Anterior cingulate cortex (tissue), 58 donors: ENCODE measurements around the gene BTF3L4.
"Not testable (repeated sequence)": the region's sequence is repeated elsewhere in the genome, so short reads cannot be mapped to it uniquely, and the experiment has no call there.

Source experiments
- DNase-seq, 58 donors: peaks; one replicate each; lab custom pipeline; 2025; lab: John Stamatoyannopoulos, UW

Gene BTF3L4

GRCh38 chr1:52055066-52055865 lies 829 bp upstream of the BTF3L4 start, which contains the start of gene TXNDC12:
Gene TXNDC12, minus strand, starts transcription at chr1:52055191. Its CDS starts 95 bp downstream, at chr1:52055096.
- DNase-seq = peak; percentile 14 to 88 (median 74)

- DNase-seq = no peak
Observed at GRCh38 chr1:52055866-52056162, 281 bp upstream of the BTF3L4 start.

GRCh38 chr1:52056937-52057231 lies 789 bp downstream of the BTF3L4 start:
- no peak for DNase-seq

- no peak for DNase-seq
Observed at GRCh38 chr1:52057255-52057654, 1.2 kb downstream of the BTF3L4 start.

- no peak for DNase-seq
Observed at GRCh38 chr1:52057876-52058415, 1.9 kb downstream of the BTF3L4 start.

GRCh38 chr1:52059321-52059720 lies 3.2 kb downstream of the BTF3L4 start:
- DNase-seq = no peak

GRCh38 chr1:52059888-52060287 lies 3.8 kb downstream of the BTF3L4 start:
- no peak for DNase-seq

- no peak for DNase-seq
Observed at GRCh38 chr1:52060822-52061221, 4.7 kb downstream of the BTF3L4 start.

- no peak for DNase-seq
Observed at GRCh38 chr1:52063192-52063591, 7.1 kb downstream of the BTF3L4 start.

GRCh38 chr1:52070704-52071103 lies 14.6 kb downstream of the BTF3L4 start:
- no peak for DNase-seq

- DNase-seq = no peak
Observed at GRCh38 chr1:52072291-52072690, 16.2 kb downstream of the BTF3L4 start.

- not testable (repeated sequence) for DNase-seq
Observed at GRCh38 chr1:52077277-52077676, 21.2 kb downstream of the BTF3L4 start.

- no peak for DNase-seq
Observed at GRCh38 chr1:52080014-52080415, 23.9 kb downstream of the BTF3L4 start.

- DNase-seq = not testable (repeated sequence)
Observed at GRCh38 chr1:52087892-52088291, 31.8 kb downstream of the BTF3L4 start.

- not testable (repeated sequence) for DNase-seq
Observed at GRCh38 chr1:52094300-52094699, 38.2 kb downstream of the BTF3L4 start.

- DNase-seq = no peak
Observed at GRCh38 chr1:52096216-52096615, 40.1 kb downstream of the BTF3L4 start.

- no peak for DNase-seq
Observed at GRCh38 chr1:52098139-52098871, 42.2 kb downstream of the BTF3L4 start.

- DNase-seq = no peak
Observed at GRCh38 chr1:52102336-52103013, 46.4 kb downstream of the BTF3L4 start.

- DNase-seq = no peak
Observed at GRCh38 chr1:52111492-52111891, 55.4 kb downstream of the BTF3L4 start.

GRCh38 chr1:52112489-52112888 lies 56.4 kb downstream of the BTF3L4 start:
- no peak for DNase-seq
